ENCODE results near the gene IGFN1.

DNA sequence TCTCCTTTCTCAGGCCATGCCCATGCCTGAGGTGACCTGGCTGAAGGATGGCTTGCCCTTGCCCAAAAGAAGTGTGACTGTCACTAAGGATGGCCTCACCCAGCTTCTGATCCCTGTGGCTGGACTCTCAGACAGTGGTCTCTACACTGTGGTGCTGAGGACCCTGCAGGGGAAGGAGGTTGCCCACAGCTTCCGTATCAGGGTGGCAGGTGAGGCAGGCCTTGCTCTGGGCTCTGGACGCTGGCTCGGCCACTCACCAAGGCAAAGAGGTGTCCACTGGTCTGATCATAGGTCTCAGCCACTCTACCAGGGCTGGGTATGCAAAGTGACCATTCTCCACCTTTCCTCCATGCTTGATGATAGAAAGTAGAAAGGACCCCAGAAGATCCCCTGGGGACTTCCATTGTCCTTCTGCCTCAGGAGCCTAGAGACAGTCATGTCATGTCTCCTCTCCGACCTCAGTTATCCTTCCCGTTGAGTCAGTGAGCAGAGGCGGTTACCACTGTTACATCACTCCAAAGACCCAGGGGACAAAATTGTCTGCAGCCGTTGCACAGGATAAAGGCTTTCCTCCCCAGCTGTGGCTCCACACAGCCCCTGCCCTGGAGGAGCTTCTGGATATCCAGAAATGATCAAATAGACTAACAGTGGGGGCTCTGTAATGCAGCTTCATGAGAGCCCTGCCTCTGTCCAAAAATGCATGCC is 34.2 kb downstream of the IGFN1 start:
- TF ChIP-seq, protein P1, sequence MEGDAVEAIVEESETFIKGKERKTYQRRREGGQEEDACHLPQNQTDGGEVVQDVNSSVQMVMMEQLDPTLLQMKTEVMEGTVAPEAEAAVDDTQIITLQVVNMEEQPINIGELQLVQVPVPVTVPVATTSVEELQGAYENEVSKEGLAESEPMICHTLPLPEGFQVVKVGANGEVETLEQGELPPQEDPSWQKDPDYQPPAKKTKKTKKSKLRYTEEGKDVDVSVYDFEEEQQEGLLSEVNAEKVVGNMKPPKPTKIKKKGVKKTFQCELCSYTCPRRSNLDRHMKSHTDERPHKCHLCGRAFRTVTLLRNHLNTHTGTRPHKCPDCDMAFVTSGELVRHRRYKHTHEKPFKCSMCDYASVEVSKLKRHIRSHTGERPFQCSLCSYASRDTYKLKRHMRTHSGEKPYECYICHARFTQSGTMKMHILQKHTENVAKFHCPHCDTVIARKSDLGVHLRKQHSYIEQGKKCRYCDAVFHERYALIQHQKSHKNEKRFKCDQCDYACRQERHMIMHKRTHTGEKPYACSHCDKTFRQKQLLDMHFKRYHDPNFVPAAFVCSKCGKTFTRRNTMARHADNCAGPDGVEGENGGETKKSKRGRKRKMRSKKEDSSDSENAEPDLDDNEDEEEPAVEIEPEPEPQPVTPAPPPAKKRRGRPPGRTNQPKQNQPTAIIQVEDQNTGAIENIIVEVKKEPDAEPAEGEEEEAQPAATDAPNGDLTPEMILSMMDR (IDR thresholded peaks at IDR 0.05): no peak
- TF ChIP-seq POLR2AphosphoS5 (IDR thresholded peaks at IDR 0.05): no peak
